ENCODE measurements around the gene MAPKAPK3.

MAPKAPK3 gene

GRCh38 chr3:50587806-50588758, 28.9 kb upstream of the MAPKAPK3 start:
- peak; percentile 67 for DNase-seq (ENCODE audit: low read depth)

- no peak for DNase-seq (ENCODE audit: low read depth)
Measured at GRCh38 chr3:50588759-50589433, 28.1 kb upstream of the MAPKAPK3 start.

- no peak for DNase-seq (ENCODE audit: low read depth)
Measured at GRCh38 chr3:50591196-50591741, 25.7 kb upstream of the MAPKAPK3 start.

- DNase-seq (ENCODE audit: low read depth), result no peak
Measured at GRCh38 chr3:50592568-50592967, 24.4 kb upstream of the MAPKAPK3 start.

GRCh38 chr3:50594253-50594785, 22.6 kb upstream of the MAPKAPK3 start:
- DNase-seq (ENCODE audit: low read depth), result no peak

GRCh38 chr3:50599115-50599715, 17.7 kb upstream of the MAPKAPK3 start:
- DNase-seq (ENCODE audit: low read depth), result no peak

- no peak for DNase-seq (ENCODE audit: low read depth)
Measured at GRCh38 chr3:50599716-50600118, 17.2 kb upstream of the MAPKAPK3 start.

- DNase-seq (ENCODE audit: low read depth), result no peak
Measured at GRCh38 chr3:50600141-50600753, 16.7 kb upstream of the MAPKAPK3 start.

- DNase-seq (ENCODE audit: low read depth), result peak; percentile 84
Measured at GRCh38 chr3:50600841-50601591, 15.9 kb upstream of the MAPKAPK3 start.

- no peak for DNase-seq (ENCODE audit: low read depth)
Measured at GRCh38 chr3:50602595-50603191, 14.3 kb upstream of the MAPKAPK3 start.

- DNase-seq (ENCODE audit: low read depth), result no peak
Measured at GRCh38 chr3:50603261-50604109, 13.5 kb upstream of the MAPKAPK3 start.

- no peak for DNase-seq (ENCODE audit: low read depth)
Measured at GRCh38 chr3:50604110-50604621, 12.8 kb upstream of the MAPKAPK3 start.

- no peak for DNase-seq (ENCODE audit: low read depth)
Measured at GRCh38 chr3:50604628-50605588, 12.0 kb upstream of the MAPKAPK3 start.

GRCh38 chr3:50605901-50606326, 11.0 kb upstream of the MAPKAPK3 start:
- DNase-seq (ENCODE audit: low read depth), result no peak

GRCh38 chr3:50606596-50606995, 10.4 kb upstream of the MAPKAPK3 start:
- DNase-seq (ENCODE audit: low read depth), result no peak

- DNase-seq (ENCODE audit: low read depth), result no peak
Measured at GRCh38 chr3:50607271-50608091, 9.5 kb upstream of the MAPKAPK3 start.

GRCh38 chr3:50608278-50608677, 8.7 kb upstream of the MAPKAPK3 start:
- no peak for DNase-seq (ENCODE audit: low read depth)

Data from activated gamma-delta T cell treated with anti-CD3 and anti-CD28 coated beads, Interleukin-2, amount 50 U/mL, for 16 hours (primary cell).